HEK293 (cell line): ENCODE data around the gene SLC6A1.

Experiments used
- HOXA7 ChIP-seq: sonication (generic); formaldehyde crosslinking; IDR thresholded peaks from 2 replicates; pipeline ENCODE4 v1.8.1; 2022; ENCODE audit warnings: missing genetic modification reagents, borderline replicate concordance
- HOXD13 ChIP-seq: sonication (generic); formaldehyde crosslinking; IDR thresholded peaks from 2 replicates; pipeline ENCODE4 v1.8.0; 2022; ENCODE audit warnings: missing genetic modification reagents, borderline replicate concordance
- KLF9 ChIP-seq: fragments of 450-650 bp; formaldehyde crosslinking; IDR thresholded peaks from 2 replicates; pipeline ENCODE4 v1.5.1; 2016; ENCODE audit warnings: missing biosample characterization, missing genetic modification characterization, low read depth
- YY1 ChIP-seq: fragments of 450-650 bp; formaldehyde crosslinking; IDR thresholded peaks from 2 replicates; pipeline ENCODE4 v1.5.1; 2018; ENCODE audit warnings: missing biosample characterization, missing genetic modification characterization
- ZFP3 ChIP-seq: fragments of 450-650 bp; formaldehyde crosslinking; IDR thresholded peaks from 2 replicates; pipeline ENCODE4 v1.5.1; 2016; ENCODE audit warnings: low read depth, missing biosample characterization, missing genetic modification characterization
- ZNF239 ChIP-seq: fragments of 450-650 bp; formaldehyde crosslinking; IDR thresholded peaks from 2 replicates; pipeline ENCODE4 v1.5.1; 2016; ENCODE audit warnings: missing biosample characterization, missing genetic modification characterization
- ZNF324 ChIP-seq: fragments of 450-650 bp; formaldehyde crosslinking; IDR thresholded peaks from 2 replicates; pipeline ENCODE4 v1.5.1; 2016; ENCODE audit warnings: missing biosample characterization, missing genetic modification characterization
- ZNF530 ChIP-seq: fragments of 450-650 bp; formaldehyde crosslinking; IDR thresholded peaks from 2 replicates; pipeline ENCODE4 v1.5.1; 2016; ENCODE audit warnings: low read depth, missing biosample characterization, missing genetic modification characterization
- TF ChIP-seq, protein P1 (sequence below): fragments of 450-650 bp; formaldehyde crosslinking; IDR thresholded peaks from 2 replicates; pipeline ENCODE4 v1.5.1; 2016; ENCODE audit warnings: missing biosample characterization, missing genetic modification characterization

- no peak for TF ChIP-seq ZNF324 (tag by site-specific recombination)
- no peak for TF ChIP-seq ZNF530
- no peak for TF ChIP-seq KLF9 (tag by site-specific recombination)
- TF ChIP-seq, protein P1, sequence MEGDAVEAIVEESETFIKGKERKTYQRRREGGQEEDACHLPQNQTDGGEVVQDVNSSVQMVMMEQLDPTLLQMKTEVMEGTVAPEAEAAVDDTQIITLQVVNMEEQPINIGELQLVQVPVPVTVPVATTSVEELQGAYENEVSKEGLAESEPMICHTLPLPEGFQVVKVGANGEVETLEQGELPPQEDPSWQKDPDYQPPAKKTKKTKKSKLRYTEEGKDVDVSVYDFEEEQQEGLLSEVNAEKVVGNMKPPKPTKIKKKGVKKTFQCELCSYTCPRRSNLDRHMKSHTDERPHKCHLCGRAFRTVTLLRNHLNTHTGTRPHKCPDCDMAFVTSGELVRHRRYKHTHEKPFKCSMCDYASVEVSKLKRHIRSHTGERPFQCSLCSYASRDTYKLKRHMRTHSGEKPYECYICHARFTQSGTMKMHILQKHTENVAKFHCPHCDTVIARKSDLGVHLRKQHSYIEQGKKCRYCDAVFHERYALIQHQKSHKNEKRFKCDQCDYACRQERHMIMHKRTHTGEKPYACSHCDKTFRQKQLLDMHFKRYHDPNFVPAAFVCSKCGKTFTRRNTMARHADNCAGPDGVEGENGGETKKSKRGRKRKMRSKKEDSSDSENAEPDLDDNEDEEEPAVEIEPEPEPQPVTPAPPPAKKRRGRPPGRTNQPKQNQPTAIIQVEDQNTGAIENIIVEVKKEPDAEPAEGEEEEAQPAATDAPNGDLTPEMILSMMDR: no peak
- TF ChIP-seq YY1 (tag by site-specific recombination): no peak
- no peak for TF ChIP-seq HOXD13
- TF ChIP-seq ZFP3 (tag by site-specific recombination): no peak
- no peak for TF ChIP-seq HOXA7 (CRISPR knock-in tag)
- TF ChIP-seq ZNF239 (tag by site-specific recombination): no peak
Observed at GRCh38 chr3:10949197-10949596, 43.4 kb upstream of the SLC6A1 start.
